ENCODE measurements around the gene TF. TPM values are rescaled to one million over a fixed set of nuclear protein-coding genes. Genes with fewer than 3 reads are reported as not detected.

TF gene
- total and polyA plus RNA-seq, 10 donors, result 1.7 to 81.8 (median 3.9) TPM

DNA sequence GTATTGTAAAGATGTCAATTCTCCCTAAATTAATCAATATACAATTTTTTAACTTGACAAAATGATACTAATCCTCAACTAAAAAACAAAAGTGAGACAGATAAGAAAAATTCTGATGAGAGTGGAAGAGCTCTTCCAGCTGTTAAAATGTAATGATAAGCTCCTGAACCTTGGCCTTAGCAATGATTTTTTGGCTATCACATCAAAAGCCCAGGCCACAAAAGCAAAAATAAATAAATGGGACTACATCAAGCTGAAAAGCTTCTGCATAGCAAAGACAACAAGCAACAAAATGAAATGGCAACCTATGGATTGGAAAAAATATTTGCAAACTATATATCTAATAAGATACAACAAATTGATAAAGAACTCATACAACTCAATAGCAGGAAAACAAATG is 35.4 kb downstream of the TF start:
- H3K27ac ChIP-seq, result no peak overlapping the region
- intact Hi-C loops (cut with DNase I; ENCODE audit: low total_unique reads), result no loop called here

DNA sequence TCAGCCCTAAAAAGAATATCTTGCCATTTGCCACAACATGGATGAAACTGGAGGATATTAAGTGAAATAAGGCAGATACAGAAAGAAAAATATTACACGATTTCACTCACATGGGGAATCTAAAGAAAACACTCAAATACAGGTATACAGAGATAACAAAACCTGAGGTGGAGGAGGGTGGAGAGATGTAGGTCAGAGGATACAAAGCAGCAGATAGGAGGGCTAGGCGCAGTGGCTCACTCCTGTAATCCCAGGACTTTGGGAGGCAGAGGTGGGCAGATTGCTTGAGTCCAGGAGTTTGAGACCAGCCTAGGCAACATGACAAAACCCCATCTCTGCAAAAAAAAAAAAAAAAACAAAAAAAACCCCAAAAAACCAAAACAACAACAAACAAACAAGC is 36.3 kb downstream of the TF start:
- DNase-seq, result no peak
- Histone ChIP-seq H3K27ac (no peak overlapping the region), H3K4me3 (no peak overlapping the region), H3K27me3 (replicated peaks in 1 of 7) (peaks cover 0 to 42% (median 6%) of the 10 kb centered on the region in 7 donors), H3K36me3 (no peaks in the 10 kb centered on the region), H3K9me3 (peaks cover 0 to 4% (median 0%) of the 10 kb centered on the region in 8 donors), H3K4me1 (no peaks in the 10 kb centered on the region)
- intact Hi-C loops (cut with DNase I; ENCODE audit: low total_unique reads), result no loop called here
- WGBS, 5 donors, result 73 to 97% (median 92%) methylated on average over 2 of the region's 2 CpGs
- TF ChIP-seq POLR2A (IDR thresholded peaks at IDR 0.05), result no peak
- TF ChIP-seq, protein P1, sequence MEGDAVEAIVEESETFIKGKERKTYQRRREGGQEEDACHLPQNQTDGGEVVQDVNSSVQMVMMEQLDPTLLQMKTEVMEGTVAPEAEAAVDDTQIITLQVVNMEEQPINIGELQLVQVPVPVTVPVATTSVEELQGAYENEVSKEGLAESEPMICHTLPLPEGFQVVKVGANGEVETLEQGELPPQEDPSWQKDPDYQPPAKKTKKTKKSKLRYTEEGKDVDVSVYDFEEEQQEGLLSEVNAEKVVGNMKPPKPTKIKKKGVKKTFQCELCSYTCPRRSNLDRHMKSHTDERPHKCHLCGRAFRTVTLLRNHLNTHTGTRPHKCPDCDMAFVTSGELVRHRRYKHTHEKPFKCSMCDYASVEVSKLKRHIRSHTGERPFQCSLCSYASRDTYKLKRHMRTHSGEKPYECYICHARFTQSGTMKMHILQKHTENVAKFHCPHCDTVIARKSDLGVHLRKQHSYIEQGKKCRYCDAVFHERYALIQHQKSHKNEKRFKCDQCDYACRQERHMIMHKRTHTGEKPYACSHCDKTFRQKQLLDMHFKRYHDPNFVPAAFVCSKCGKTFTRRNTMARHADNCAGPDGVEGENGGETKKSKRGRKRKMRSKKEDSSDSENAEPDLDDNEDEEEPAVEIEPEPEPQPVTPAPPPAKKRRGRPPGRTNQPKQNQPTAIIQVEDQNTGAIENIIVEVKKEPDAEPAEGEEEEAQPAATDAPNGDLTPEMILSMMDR (IDR thresholded peaks at IDR 0.05 in 8 of 11, conservative IDR thresholded peaks at IDR 0.05 in 3 of 11), result no peak
- TF ChIP-seq POLR2AphosphoS5 (IDR thresholded peaks at IDR 0.05), result no peak

More for the DNA sequence above, 35.4 kb downstream of the TF start:
- DNase-seq, result no peak
- Histone ChIP-seq H3K36me3 (no peaks in the 10 kb centered on the region), H3K9me3 (peaks cover 0 to 4% (median 0%) of the 10 kb centered on the region in 8 donors), H3K4me1 (no peaks in the 10 kb centered on the region), H3K27me3 (replicated peaks in 1 of 7) (peaks cover 0 to 42% (median 6%) of the 10 kb centered on the region in 7 donors), H3K4me3 (no peak overlapping the region)
- TF ChIP-seq POLR2A (IDR thresholded peaks at IDR 0.05), result no peak
- TF ChIP-seq POLR2AphosphoS5 (IDR thresholded peaks at IDR 0.05), result no peak
- TF ChIP-seq, protein P1 (IDR thresholded peaks at IDR 0.05 in 8 of 11, conservative IDR thresholded peaks at IDR 0.05 in 3 of 11), result no peak

DNA sequence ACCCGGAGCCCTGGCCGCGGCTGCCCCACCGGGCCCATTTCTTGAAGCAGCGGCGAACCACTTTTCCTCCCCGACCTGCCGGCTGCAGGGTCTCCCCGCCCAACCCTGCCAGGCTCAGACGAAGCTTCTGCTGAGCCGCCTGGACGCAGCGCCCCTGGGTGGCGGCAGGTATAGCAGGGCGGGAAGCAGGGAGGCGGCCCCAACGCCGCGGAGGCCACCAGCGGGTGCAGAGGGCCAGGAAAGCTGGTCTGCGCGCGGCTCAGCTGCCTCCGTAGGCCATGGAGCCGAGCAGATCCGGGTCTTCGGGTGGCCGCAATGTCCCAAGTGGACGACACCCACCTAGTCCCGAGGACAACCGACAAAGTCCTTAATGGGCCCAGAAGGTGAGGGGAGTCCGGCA is 37.6 kb downstream of the TF start:
- Histone ChIP-seq H3K36me3 (no peaks in the 10 kb centered on the region), H3K9me3 (peaks cover 0 to 4% (median 0%) of the 10 kb centered on the region in 8 donors), H3K27me3 (replicated peaks in 1 of 7) (peaks cover 0 to 37% (median 6%) of the 10 kb centered on the region in 7 donors), H3K27ac (no peak overlapping the region), H3K4me3 (no peak overlapping the region), H3K4me1 (peaks cover 0 to 7% (median 0%) of the 10 kb centered on the region in 6 donors)
- WGBS, 5 donors, result 42 to 88% (median 67%) methylated on average over 27 to 32 of the region's 32 CpGs
- intact Hi-C loops (cut with DNase I; ENCODE audit: low total_unique reads), result no loop called here
- DNase-seq, result no peak
- no peak for TF ChIP-seq POLR2A (IDR thresholded peaks at IDR 0.05)
- TF ChIP-seq POLR2AphosphoS5 (IDR thresholded peaks at IDR 0.05), result no peak
- TF ChIP-seq, protein P1 (IDR thresholded peaks at IDR 0.05 in 8 of 11, conservative IDR thresholded peaks at IDR 0.05 in 3 of 11), result no peak

DNA sequence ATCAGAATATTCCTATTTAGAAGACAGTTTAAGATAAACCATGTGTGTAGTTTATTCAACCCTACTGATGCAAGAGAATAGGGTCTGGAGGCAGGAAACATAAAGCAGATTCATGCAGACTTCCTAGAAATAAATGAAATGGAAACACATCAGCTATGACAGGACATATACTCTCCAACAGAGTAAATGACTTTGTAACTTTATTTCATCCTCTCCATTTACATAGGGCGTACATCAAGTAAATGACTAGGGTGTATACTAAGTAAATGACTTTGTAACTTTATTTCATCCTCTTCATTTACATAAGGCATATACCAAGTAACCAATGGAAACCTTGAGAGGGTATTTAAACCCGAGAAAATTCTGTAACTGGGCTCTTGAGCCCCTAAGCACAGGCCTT is 41.8 kb downstream of the TF start:
- TF ChIP-seq, protein P1 (IDR thresholded peaks at IDR 0.05 in 8 of 11, conservative IDR thresholded peaks at IDR 0.05 in 3 of 11), result no peak
- TF ChIP-seq POLR2AphosphoS5 (IDR thresholded peaks at IDR 0.05) (no peak), POLR2A (IDR thresholded peaks at IDR 0.05) (no peak)
- Histone ChIP-seq H3K4me1 (peaks cover 0 to 12% (median 0%) of the 10 kb centered on the region in 6 donors), H3K27ac (no peak overlapping the region), H3K4me3 (no peak overlapping the region), H3K27me3 (replicated peaks in 1 of 7) (peaks cover 0 to 16% (median 5%) of the 10 kb centered on the region in 7 donors), H3K9me3 (peaks cover 0 to 31% (median 24%) of the 10 kb centered on the region in 8 donors), H3K36me3 (no peaks in the 10 kb centered on the region)
- no peak for DNase-seq
- intact Hi-C loops (cut with DNase I; ENCODE audit: low total_unique reads), result no loop called here
- WGBS, 5 donors, result 79 to 85% (median 83%) methylated on average over 2 of the region's 2 CpGs
